ENCODE data around the gene ATM. TPM values are rescaled to one million over a fixed set of nuclear protein-coding genes. Genes with fewer than 3 reads are reported as not detected.

Gene ATM
- total and polyA plus RNA-seq, 7 donors: 5.6 to 22.7 (median 14.9) TPM

DNA sequence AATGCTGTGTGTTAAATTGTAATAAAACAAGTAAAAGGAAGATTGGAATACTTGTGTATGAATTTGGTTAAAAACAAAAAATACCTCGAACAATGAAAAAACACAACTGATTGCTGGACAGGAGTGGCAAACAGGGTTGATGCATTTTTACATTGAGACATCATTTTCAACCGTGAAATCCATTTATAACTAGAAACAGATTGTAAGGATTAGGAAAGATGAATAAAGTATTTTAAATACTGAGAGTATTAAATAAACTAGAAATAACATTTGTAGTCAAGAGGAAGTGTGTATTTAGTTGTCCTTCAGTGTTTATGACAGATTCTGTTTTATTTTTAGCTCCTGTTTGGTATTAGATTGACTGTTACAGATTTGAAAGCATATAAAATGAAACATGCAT, 5.4 kb downstream of the ATM start:
- no peak overlapping the region for H3K27ac ChIP-seq
- 70 to 77% (median 70%) methylated on average over 2 of the region's 2 CpGs for WGBS, 3 donors
- no peak for TF ChIP-seq CTCF (IDR thresholded peaks at IDR 0.05)
- no peaks in the 10 kb centered on the region for H3K27me3 ChIP-seq (ENCODE audit: insufficient read depth in 3 of 3, low read length in 2 of 3)
- ATAC-seq: no peak
- no peak for DNase-seq
- H3K4me3 ChIP-seq: no peak overlapping the region
- H3K36me3 ChIP-seq (ENCODE audit: insufficient read depth in 1 of 2, low read depth in 1 of 2): peaks cover 0 to 58% of the 10 kb centered on the region in 2 donors
- peaks cover 12% of the 10 kb centered on the region for H3K4me1 ChIP-seq
- intact Hi-C loops (cut with DNase I): loop anchor here in 1 of 2 donors (10.0 kb wide), 1 partner anchor 223 kb away; the partner anchor contains the start of gene CUL5
- no peaks in the 10 kb centered on the region for H3K9me3 ChIP-seq

- no peaks in the 10 kb centered on the region for H3K9me3 ChIP-seq
- H3K4me3 ChIP-seq: no peak overlapping the region
- DNase-seq (no peak), ATAC-seq (no peak)
- no peaks in the 10 kb centered on the region for H3K4me1 ChIP-seq
- no peaks in the 10 kb centered on the region for H3K27me3 ChIP-seq (ENCODE audit: insufficient read depth in 3 of 3, low read length in 2 of 3)
- WGBS, 3 donors: 96 to 100% (median 98%) methylated on average over 2 of the region's 2 CpGs
- H3K36me3 ChIP-seq (ENCODE audit: insufficient read depth in 1 of 2, low read depth in 1 of 2): peaks cover 0 to 79% of the 10 kb centered on the region in 2 donors
- no peak for TF ChIP-seq CTCF (IDR thresholded peaks at IDR 0.05)
- intact Hi-C loops (cut with DNase I): no loop called here
- H3K27ac ChIP-seq: no peak overlapping the region
Measured at GRCh38 chr11:108233277-108233945, 10.5 kb downstream of the ATM start.

GRCh38 chr11:108235192-108235591, 12.3 kb downstream of the ATM start:
- TF ChIP-seq CTCF (IDR thresholded peaks at IDR 0.05): no peak
- DNase-seq (no peak), ATAC-seq (no peak)
- WGBS, 3 donors: 83 to 100% (median 96%) methylated on average over 1 of the region's 1 CpG
- no peaks in the 10 kb centered on the region for H3K4me1 ChIP-seq
- H3K4me3 ChIP-seq: no peak overlapping the region
- no peaks in the 10 kb centered on the region for H3K9me3 ChIP-seq
- no peak overlapping the region for H3K27ac ChIP-seq
- no peaks in the 10 kb centered on the region for H3K27me3 ChIP-seq (ENCODE audit: insufficient read depth in 3 of 3, low read length in 2 of 3)
- peaks cover 0 to 80% of the 10 kb centered on the region in 2 donors for H3K36me3 ChIP-seq (ENCODE audit: insufficient read depth in 1 of 2, low read depth in 1 of 2)
- intact Hi-C loops (cut with DNase I): no loop called here

DNA sequence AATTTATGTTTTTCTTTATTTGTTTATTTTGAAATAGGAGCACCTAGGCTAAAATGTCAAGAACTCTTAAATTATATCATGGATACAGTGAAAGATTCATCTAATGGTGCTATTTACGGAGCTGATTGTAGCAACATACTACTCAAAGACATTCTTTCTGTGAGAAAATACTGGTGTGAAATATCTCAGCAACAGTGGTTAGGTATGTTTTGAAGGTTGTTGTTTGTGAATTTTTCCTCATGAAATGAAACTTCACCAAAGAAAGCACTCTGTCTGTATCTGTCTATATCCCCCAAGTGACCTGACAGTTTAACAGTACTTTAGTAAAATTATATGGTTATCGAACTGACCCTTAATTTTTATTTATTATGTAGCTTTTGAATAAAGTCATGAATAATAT, 12.8 kb downstream of the ATM start:
- Histone ChIP-seq H3K27me3 (ENCODE audit: insufficient read depth in 3 of 3, low read length in 2 of 3) (no peaks in the 10 kb centered on the region), H3K4me1 (no peaks in the 10 kb centered on the region), H3K36me3 (ENCODE audit: insufficient read depth in 1 of 2, low read depth in 1 of 2) (peaks cover 0 to 80% of the 10 kb centered on the region in 2 donors), H3K4me3 (no peak overlapping the region), H3K9me3 (no peaks in the 10 kb centered on the region), H3K27ac (no peak overlapping the region)
- no peak for TF ChIP-seq CTCF (IDR thresholded peaks at IDR 0.05)
- WGBS, 3 donors: 97 to 99% (median 98%) methylated on average over 2 of the region's 2 CpGs
- no peak for ATAC-seq
- DNase-seq: no peak
- intact Hi-C loops (cut with DNase I): no loop called here

- no peak for TF ChIP-seq CTCF (IDR thresholded peaks at IDR 0.05)
- Histone ChIP-seq H3K27ac (no peak overlapping the region), H3K27me3 (ENCODE audit: insufficient read depth in 3 of 3, low read length in 2 of 3) (no peaks in the 10 kb centered on the region), H3K36me3 (ENCODE audit: insufficient read depth in 1 of 2, low read depth in 1 of 2) (peaks cover 0 to 79% of the 10 kb centered on the region in 2 donors), H3K4me1 (no peaks in the 10 kb centered on the region), H3K4me3 (no peak overlapping the region), H3K9me3 (no peaks in the 10 kb centered on the region)
- DNase-seq (no peak), ATAC-seq (no peak)
- intact Hi-C loops (cut with DNase I): no loop called here
- 91 to 100% (median 96%) methylated on average over 1 of the region's 1 CpG for WGBS, 3 donors
Measured at GRCh38 chr11:108237058-108237481, 14.2 kb downstream of the ATM start.

Measured in psoas muscle (tissue), 8 donors.